HG02938 (cell line): Measurements from ENCODE around the gene ELMO1.
A peak's percentile ranks its signal among the peaks of the same experiment; 100 is the strongest.

ENCODE experiments used
- ATAC-seq: cut with Tn5 transposase; IDR thresholded peaks from one replicate; pipeline ENCODE4 v1.9.1; 2021; ENCODE audit warnings: mild to moderate bottlenecking, moderate library complexity; ENCODE audit not compliant: unreplicated experiment

The ELMO1 gene

GRCh38 chr7:37433166-37433565 lies 15.5 kb downstream of the ELMO1 start:
- no peak for ATAC-seq

- no peak for ATAC-seq
Observed at GRCh38 chr7:37432281-37432920, 16.3 kb downstream of the ELMO1 start.

GRCh38 chr7:37431413-37431812 lies 17.3 kb downstream of the ELMO1 start:
- ATAC-seq, result no peak

- ATAC-seq, result no peak
Observed at GRCh38 chr7:37430640-37431039, 18.0 kb downstream of the ELMO1 start.

GRCh38 chr7:37430171-37430570 lies 18.5 kb downstream of the ELMO1 start:
- ATAC-seq, result no peak

- ATAC-seq, result no peak
Observed at GRCh38 chr7:37429435-37429791, 19.3 kb downstream of the ELMO1 start.

- no peak for ATAC-seq
Observed at GRCh38 chr7:37428681-37429434, 19.8 kb downstream of the ELMO1 start.

- no peak for ATAC-seq
Observed at GRCh38 chr7:37427276-37427940, 21.3 kb downstream of the ELMO1 start.

GRCh38 chr7:37425498-37425897 lies 23.2 kb downstream of the ELMO1 start:
- ATAC-seq, result no peak

- ATAC-seq, result no peak
Observed at GRCh38 chr7:37424995-37425394, 23.7 kb downstream of the ELMO1 start.

GRCh38 chr7:37424521-37424920 lies 24.1 kb downstream of the ELMO1 start:
- no peak for ATAC-seq

- no peak for ATAC-seq
Observed at GRCh38 chr7:37421861-37422500, 26.7 kb downstream of the ELMO1 start.

GRCh38 chr7:37420946-37421695 lies 27.5 kb downstream of the ELMO1 start:
- no peak for ATAC-seq

GRCh38 chr7:37419496-37419895 lies 29.2 kb downstream of the ELMO1 start:
- ATAC-seq, result no peak

GRCh38 chr7:37418381-37418780 lies 30.3 kb downstream of the ELMO1 start:
- ATAC-seq, result no peak

GRCh38 chr7:37417107-37417474 lies 31.6 kb downstream of the ELMO1 start:
- ATAC-seq, result peak; percentile 47

GRCh38 chr7:37416378-37417106 lies 32.1 kb downstream of the ELMO1 start:
- no peak for ATAC-seq

GRCh38 chr7:37415629-37416028 lies 33.0 kb downstream of the ELMO1 start:
- no peak for ATAC-seq

GRCh38 chr7:37414352-37414983 lies 34.2 kb downstream of the ELMO1 start:
- no peak for ATAC-seq
